ENCODE data around the gene SGMS1.

Gene SGMS1

GRCh38 chr10:50536617-50537240 lies 87.0 kb downstream of the SGMS1 start:
- peak; percentile 21 for DNase-seq (ENCODE audit: low spot score)

- DNase-seq (ENCODE audit: low spot score): peak; percentile 28
Measured at GRCh38 chr10:50534748-50535376, 88.9 kb downstream of the SGMS1 start.

GRCh38 chr10:50533296-50533695 lies 90.5 kb downstream of the SGMS1 start:
- no peak for DNase-seq (ENCODE audit: low spot score)

- no peak for DNase-seq (ENCODE audit: low spot score)
Measured at GRCh38 chr10:50531388-50532077, 92.2 kb downstream of the SGMS1 start.

- no peak for DNase-seq (ENCODE audit: low spot score)
Measured at GRCh38 chr10:50529660-50530059, 94.1 kb downstream of the SGMS1 start.

- DNase-seq (ENCODE audit: low spot score): no peak
Measured at GRCh38 chr10:50528206-50528605, 95.5 kb downstream of the SGMS1 start.

- DNase-seq (ENCODE audit: low spot score): no peak
Measured at GRCh38 chr10:50527442-50528043, 96.2 kb downstream of the SGMS1 start.

GRCh38 chr10:50526185-50526584 lies 97.6 kb downstream of the SGMS1 start:
- no peak for DNase-seq (ENCODE audit: low spot score)

GRCh38 chr10:50523357-50523756 lies 100.4 kb downstream of the SGMS1 start:
- no peak for DNase-seq (ENCODE audit: low spot score)

GRCh38 chr10:50522908-50523307 lies 100.8 kb downstream of the SGMS1 start:
- no peak for DNase-seq (ENCODE audit: low spot score)

- no peak for DNase-seq (ENCODE audit: low spot score)
Measured at GRCh38 chr10:50520115-50520514, 103.6 kb downstream of the SGMS1 start.

GRCh38 chr10:50517626-50518025 lies 106.1 kb downstream of the SGMS1 start:
- no peak for DNase-seq (ENCODE audit: low spot score)

GRCh38 chr10:50516171-50516570 lies 107.6 kb downstream of the SGMS1 start:
- no peak for DNase-seq (ENCODE audit: low spot score)

- no peak for DNase-seq (ENCODE audit: low spot score)
Measured at GRCh38 chr10:50515420-50515819, 108.3 kb downstream of the SGMS1 start.

- peak; percentile 21 for DNase-seq (ENCODE audit: low spot score)
Measured at GRCh38 chr10:50514995-50515394, 108.8 kb downstream of the SGMS1 start.

GRCh38 chr10:50513956-50514355 lies 109.8 kb downstream of the SGMS1 start:
- DNase-seq (ENCODE audit: low spot score): no peak

- no peak for DNase-seq (ENCODE audit: low spot score)
Measured at GRCh38 chr10:50512743-50513416, 110.9 kb downstream of the SGMS1 start.

- no peak for DNase-seq (ENCODE audit: low spot score)
Measured at GRCh38 chr10:50512214-50512595, 111.6 kb downstream of the SGMS1 start.

GRCh38 chr10:50511492-50512213 lies 112.1 kb downstream of the SGMS1 start:
- no peak for DNase-seq (ENCODE audit: low spot score)

- DNase-seq (ENCODE audit: low spot score): no peak
Measured at GRCh38 chr10:50510517-50511473, 113.0 kb downstream of the SGMS1 start.
